ENCODE measurements around the gene FOXN3.

The FOXN3 gene

GRCh38 chr14:89424241-89424640 is 7.2 kb upstream of the FOXN3 start:
- no peak for DNase-seq (ENCODE audit: extremely low read depth, low read depth)

GRCh38 chr14:89422952-89423345 is 5.9 kb upstream of the FOXN3 start:
- TF ChIP-seq CTCF (IDR thresholded peaks at IDR 0.05; ENCODE audit: low read depth, low read length) = no peak
- no peak for DNase-seq (ENCODE audit: extremely low read depth, low read depth)

More at GRCh38 chr14:89424241-89424640, 7.2 kb upstream of the FOXN3 start:
- TF ChIP-seq CTCF (IDR thresholded peaks at IDR 0.05; ENCODE audit: low read depth, low read length) = no peak

- DNase-seq (ENCODE audit: extremely low read depth, low read depth) = no peak
- no peak for TF ChIP-seq CTCF (IDR thresholded peaks at IDR 0.05; ENCODE audit: low read depth, low read length)
Observed at GRCh38 chr14:89422181-89422951, 5.3 kb upstream of the FOXN3 start.

- DNase-seq (ENCODE audit: extremely low read depth, low read depth) = no peak
- TF ChIP-seq CTCF (IDR thresholded peaks at IDR 0.05; ENCODE audit: low read depth, low read length) = no peak
Observed at GRCh38 chr14:89420502-89420901, 3.5 kb upstream of the FOXN3 start.

GRCh38 chr14:89419973-89420482 is 3.0 kb upstream of the FOXN3 start:
- no peak for DNase-seq (ENCODE audit: extremely low read depth, low read depth)
- no peak for TF ChIP-seq CTCF (IDR thresholded peaks at IDR 0.05; ENCODE audit: low read depth, low read length)

GRCh38 chr14:89418976-89419375 is 1.9 kb upstream of the FOXN3 start:
- DNase-seq (ENCODE audit: extremely low read depth, low read depth) = no peak
- TF ChIP-seq CTCF (IDR thresholded peaks at IDR 0.05; ENCODE audit: low read depth, low read length) = no peak

GRCh38 chr14:89418452-89418851 is 1.4 kb upstream of the FOXN3 start:
- TF ChIP-seq CTCF (IDR thresholded peaks at IDR 0.05; ENCODE audit: low read depth, low read length) = no peak
- no peak for DNase-seq (ENCODE audit: extremely low read depth, low read depth)
